D341Med (cell line): ENCODE measurements around the gene C1QTNF12.
"Not testable (repeated sequence)": the region's sequence is repeated elsewhere in the genome, so short reads cannot be mapped to it uniquely, and the experiment has no call there.

Experiments used
- DNase-seq: peaks from one replicate; pipeline ENCODE4 v3.0.0; 2012; ENCODE audit warnings: low spot score

C1QTNF12 gene

GRCh38 chr1:1259540-1259939, 13.0 kb upstream of the C1QTNF12 start:
- no peak for DNase-seq

- no peak for DNase-seq
Measured at GRCh38 chr1:1259119-1259488, 12.6 kb upstream of the C1QTNF12 start.

- no peak for DNase-seq
Measured at GRCh38 chr1:1256956-1257871, 10.7 kb upstream of the C1QTNF12 start.

- no peak for DNase-seq
Measured at GRCh38 chr1:1255611-1256010, 9.1 kb upstream of the C1QTNF12 start.

- DNase-seq = no peak
Measured at GRCh38 chr1:1255078-1255477, 8.6 kb upstream of the C1QTNF12 start.

- no peak for DNase-seq
Measured at GRCh38 chr1:1254667-1254998, 8.1 kb upstream of the C1QTNF12 start.

GRCh38 chr1:1253972-1254666, 7.6 kb upstream of the C1QTNF12 start:
- DNase-seq = no peak

GRCh38 chr1:1253314-1253713, 6.8 kb upstream of the C1QTNF12 start:
- no peak for DNase-seq

GRCh38 chr1:1250786-1251284, 4.3 kb upstream of the C1QTNF12 start:
- DNase-seq = no peak

GRCh38 chr1:1248009-1248913, 1.7 kb upstream of the C1QTNF12 start:
- DNase-seq = not testable (repeated sequence)

- DNase-seq = no peak
Measured at GRCh38 chr1:1247341-1247913, 905 bp upstream of the C1QTNF12 start.

- no peak for DNase-seq
Measured at GRCh38 chr1:1245817-1246576, 525 bp downstream of the C1QTNF12 start.

- no peak for DNase-seq
Measured at GRCh38 chr1:1245178-1245816, 1.2 kb downstream of the C1QTNF12 start.

- DNase-seq = no peak
Measured at GRCh38 chr1:1244192-1244811, 2.2 kb downstream of the C1QTNF12 start.

GRCh38 chr1:1243807-1244191, 2.7 kb downstream of the C1QTNF12 start:
- DNase-seq = no peak

- no peak for DNase-seq
Measured at GRCh38 chr1:1243266-1243660, 3.3 kb downstream of the C1QTNF12 start.

GRCh38 chr1:1242461-1243265, 3.9 kb downstream of the C1QTNF12 start:
- DNase-seq = no peak

- no peak for DNase-seq
Measured at GRCh38 chr1:1241588-1242219, 4.8 kb downstream of the C1QTNF12 start.
